Pons (tissue), 1 donor: ENCODE results near the gene HNF1B.

Experiments
- DNase-seq: peaks from one replicate; pipeline ENCODE4 v3.0.0-alpha.2; 2016; ENCODE audit warnings: low spot score

Gene HNF1B

DNA sequence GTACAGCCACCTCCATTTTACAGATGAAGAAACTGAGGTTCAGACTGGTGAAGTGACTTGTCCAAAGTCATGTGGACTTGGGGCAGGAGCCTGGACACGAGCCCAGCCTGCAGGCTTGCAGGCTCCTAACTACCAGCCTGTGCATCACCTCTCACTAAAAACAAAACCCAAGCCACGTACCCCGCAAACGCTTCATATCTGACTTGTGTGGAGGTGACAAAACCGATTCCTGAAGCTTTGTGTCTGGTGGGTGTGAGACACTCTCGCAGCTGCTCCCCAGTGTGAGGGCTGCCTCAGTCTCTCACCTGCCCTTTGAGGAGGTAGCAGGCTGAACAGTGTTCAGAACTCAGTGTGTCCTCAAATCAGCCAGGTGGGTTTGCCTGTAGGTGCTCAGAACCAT is 8.4 kb downstream of the HNF1B start:
- no peak for DNase-seq

GRCh38 chr17:37735165-37735564 is 9.7 kb downstream of the HNF1B start:
- DNase-seq, result no peak

- DNase-seq, result no peak
These were observed 12.5 kb downstream of the HNF1B start for GRCh38 chr17:37732316-37732715.

GRCh38 chr17:37731056-37731455 is 13.8 kb downstream of the HNF1B start:
- DNase-seq, result no peak

- no peak for DNase-seq
These were observed 15.0 kb downstream of the HNF1B start for GRCh38 chr17:37729905-37730304.

- DNase-seq, result no peak
These were observed 17.8 kb downstream of the HNF1B start for GRCh38 chr17:37726891-37727675.

DNA sequence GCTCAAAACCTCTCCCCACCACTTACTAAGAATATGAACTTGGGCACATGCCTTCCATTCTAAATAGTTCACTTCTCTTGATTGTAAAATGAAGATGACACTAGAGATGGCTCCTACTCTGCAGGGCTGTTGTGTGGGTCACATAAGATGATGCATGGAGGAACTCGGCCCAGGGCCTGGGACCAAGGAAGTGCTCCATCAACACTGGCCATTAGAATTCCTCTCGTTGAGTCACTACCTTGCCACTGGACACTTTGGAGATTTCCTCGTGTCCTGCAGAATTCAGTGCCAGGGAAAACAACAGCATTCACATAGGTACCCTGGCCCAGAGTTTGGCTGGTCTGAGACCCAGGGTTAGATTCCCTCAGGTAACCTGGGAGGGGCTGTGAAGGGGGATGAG is 18.6 kb downstream of the HNF1B start:
- no peak for DNase-seq

DNA sequence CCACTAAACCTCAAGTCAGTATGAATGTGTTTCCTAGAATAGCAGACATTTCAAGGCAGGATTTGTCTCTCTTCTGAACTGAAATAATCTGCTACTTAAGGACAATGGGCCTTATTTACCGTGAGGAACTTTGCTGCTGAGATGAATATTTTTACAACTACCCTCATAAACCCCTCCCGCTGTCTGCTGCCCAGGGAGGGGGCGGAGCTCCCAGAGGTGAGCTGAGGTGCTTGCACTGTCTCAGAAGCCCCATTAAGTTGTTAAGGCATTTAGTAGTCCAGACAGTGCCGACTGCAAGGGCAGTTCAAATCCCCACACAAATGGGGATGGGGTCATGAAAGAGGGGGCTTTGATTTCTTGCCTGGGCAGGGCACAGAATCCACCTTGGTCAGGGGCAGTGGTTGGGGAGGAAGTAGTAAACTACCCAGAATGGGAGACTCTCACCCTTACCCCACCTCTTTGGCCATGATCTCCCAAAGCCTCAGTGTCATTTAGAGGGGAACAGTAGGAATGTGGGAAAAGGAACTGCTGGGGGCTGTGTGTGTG is 19.2 kb downstream of the HNF1B start:
- DNase-seq, result no peak

- DNase-seq, result no peak
These were observed 19.8 kb downstream of the HNF1B start for GRCh38 chr17:37725021-37725595.

DNA sequence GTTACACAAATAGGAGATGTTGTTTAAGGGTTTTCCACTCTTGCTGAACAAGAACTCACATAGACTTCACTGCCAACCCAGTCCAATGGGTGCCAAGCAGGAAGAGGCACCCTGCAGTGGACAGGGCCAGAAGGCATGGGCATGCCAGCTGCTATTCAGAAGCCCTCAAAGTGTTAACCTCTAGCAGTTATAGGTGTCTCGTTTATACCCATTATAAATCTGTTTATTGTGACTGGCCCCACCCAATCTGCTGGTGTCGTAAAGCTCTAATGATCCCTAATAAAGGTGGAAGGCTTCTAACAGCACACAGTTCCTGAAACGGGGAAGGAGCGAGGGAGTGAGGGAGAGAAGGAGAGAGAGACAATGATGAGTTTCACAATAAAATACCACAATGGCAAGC is 23.9 kb downstream of the HNF1B start:
- no peak for DNase-seq

- no peak for DNase-seq
These were observed 25.0 kb downstream of the HNF1B start for GRCh38 chr17:37719866-37720265.

DNA sequence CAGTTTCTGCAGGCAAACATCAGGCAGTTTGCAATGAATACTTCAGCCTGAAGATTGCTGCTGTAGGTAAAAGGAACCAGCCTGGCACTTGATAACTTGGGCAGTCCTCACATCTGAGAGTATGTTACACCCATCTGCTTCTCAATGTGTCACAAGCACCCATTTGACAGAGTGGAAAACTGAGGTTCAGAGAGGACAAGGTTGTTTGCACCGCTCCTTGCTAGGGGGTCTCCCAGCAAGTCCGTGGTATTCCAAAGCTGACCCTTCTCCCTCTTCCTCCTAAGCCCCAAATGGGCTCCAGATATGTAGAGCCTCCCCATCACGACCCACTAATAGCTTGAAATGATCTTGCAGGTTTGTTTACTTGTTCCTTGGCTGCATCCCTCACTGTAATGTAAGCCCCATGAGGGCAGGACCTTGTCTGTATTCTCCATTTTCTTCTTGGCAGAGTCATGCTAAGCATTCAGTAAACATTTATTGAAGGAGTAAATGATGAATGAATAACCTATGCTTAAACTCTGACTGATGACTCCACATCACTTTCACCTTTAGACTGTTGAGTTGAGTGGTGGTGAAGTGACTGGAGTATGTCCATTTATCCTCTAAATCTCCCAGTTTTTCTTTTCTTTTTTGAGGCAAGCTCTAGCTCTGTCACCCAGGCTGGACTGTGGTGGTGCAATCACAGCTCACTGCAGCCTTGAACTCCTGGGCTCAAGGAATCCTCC is 26.4 kb downstream of the HNF1B start:
- DNase-seq, result no peak

DNA sequence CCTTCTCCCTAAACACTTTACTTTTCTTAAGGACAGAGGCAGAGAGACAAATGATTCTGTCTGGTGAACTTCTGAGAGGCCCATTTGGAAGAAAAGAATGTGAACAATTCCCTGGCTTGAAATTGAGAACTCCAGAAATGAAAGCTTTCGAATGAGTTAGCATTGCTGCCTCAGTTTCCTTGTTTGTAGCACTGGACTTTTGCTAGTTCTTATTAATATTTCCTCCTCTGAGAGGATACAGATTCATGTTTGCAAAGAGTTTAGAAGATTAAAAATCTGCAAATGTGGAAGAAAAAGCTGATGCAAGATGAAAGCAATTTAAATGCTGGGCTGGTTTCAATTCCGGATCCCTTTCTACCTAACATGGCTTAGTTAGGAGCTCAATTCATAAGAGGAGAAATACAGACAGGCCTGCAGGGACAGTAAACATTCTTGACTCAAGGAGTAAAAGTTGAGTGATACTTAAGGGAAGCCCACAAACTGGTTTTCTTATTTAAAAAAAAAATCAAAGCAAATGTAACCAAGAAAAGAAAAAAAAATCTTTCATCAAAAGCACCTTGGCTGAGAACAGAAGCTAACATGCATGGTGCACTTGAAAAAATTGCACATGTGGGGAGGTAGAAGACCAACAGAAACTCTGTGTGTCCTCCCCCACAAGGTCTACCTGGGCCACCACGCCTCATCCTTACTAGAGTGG is 27.1 kb downstream of the HNF1B start:
- DNase-seq, result no peak

DNA sequence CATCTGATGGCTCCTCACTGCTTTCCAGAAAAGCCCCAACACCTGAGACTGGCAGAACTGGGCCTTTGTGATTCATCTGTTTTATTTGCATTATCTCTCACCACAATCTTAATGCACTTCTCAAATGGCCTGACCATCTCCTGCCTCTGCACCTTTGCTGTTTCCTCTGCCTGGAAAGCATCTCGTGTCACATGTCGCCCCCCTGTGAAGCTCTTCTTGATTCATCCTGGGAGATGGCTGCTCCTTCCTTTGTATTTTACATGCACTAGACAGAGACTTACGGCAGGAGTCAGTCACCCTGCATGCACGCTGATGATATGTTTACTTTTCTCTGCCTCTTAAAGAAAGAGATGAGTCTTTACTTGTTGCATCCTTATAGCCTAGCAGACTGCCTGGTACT is 30.0 kb downstream of the HNF1B start:
- no peak for DNase-seq

- DNase-seq, result no peak
These were observed 31.2 kb downstream of the HNF1B start for GRCh38 chr17:37713624-37714023.

DNA sequence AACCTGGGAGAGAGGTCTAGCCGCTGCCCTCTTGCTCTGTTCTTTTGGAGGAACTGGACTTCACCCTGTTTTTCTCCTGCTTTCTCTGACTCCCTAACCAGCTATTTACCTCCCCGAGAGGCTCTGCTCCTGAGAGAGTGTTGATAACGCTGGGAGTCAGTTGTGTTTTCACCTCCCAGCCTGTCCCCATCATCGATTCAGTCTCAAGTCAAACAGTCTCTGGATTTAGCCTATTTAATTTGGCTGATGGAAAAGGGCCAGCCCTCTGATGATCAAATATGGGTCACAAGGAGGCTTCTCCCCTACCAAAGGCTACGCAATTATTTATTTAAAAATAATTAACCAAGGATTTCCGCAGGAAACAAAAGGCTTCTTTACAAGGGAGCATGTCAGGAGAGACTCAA is 31.8 kb downstream of the HNF1B start:
- no peak for DNase-seq

GRCh38 chr17:37711113-37711512 is 33.7 kb downstream of the HNF1B start:
- DNase-seq, result no peak

DNA sequence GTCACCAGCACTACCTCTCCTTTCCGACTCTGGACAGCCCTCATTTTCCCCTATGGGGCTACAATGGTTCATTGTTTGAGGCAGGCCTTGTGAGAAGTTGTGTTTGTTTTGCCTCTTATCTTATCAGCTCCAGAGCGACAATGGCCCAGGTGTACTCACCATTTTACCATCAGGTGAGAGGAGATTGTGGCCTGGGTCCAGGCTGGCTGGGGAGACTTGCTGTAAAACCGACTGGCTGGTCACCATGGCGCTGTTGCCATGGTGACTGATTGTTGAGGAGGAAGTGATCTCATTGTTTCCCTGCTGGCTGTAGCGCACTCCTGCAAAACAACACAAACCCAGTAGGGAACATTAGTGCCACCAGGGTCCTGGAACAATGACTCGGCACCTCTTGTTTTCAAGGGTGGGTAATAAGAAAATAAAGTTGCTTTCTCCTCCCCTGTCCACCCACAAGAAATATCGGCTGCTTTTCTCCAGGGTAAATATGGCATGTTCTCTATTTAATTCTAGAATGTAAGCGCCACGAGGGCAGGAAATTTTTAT is 34.4 kb downstream of the HNF1B start:
- no peak for DNase-seq

- no peak for DNase-seq
These were observed 36.1 kb downstream of the HNF1B start for GRCh38 chr17:37708616-37709212.

- no peak for DNase-seq
These were observed 36.7 kb downstream of the HNF1B start for GRCh38 chr17:37708008-37708615.

- no peak for DNase-seq
These were observed 38.4 kb downstream of the HNF1B start for GRCh38 chr17:37706446-37706845.
